Hepatocyte (in vitro differentiated cells): ENCODE results near the gene CAV2.

Experiments
- EZH2 ChIP-seq: fragments of 200-600 bp; sonication (generic); IDR thresholded peaks from 2 replicates; pipeline ENCODE4 v1.6.1; 2016; ENCODE audit warnings: antibody characterized with exemption, mild to moderate bottlenecking, borderline replicate concordance
- TF ChIP-seq, protein P1 (sequence below): fragments of 200-600 bp; sonication (generic); IDR thresholded peaks from 2 replicates; pipeline ENCODE4 v1.5.1; 2016; ENCODE audit warnings: antibody characterized with exemption, mild to moderate bottlenecking; ENCODE audit not compliant: poor library complexity

GRCh38 chr7:116487907-116488521 lies 11.5 kb upstream of the CAV2 start:
- TF ChIP-seq, protein P1, sequence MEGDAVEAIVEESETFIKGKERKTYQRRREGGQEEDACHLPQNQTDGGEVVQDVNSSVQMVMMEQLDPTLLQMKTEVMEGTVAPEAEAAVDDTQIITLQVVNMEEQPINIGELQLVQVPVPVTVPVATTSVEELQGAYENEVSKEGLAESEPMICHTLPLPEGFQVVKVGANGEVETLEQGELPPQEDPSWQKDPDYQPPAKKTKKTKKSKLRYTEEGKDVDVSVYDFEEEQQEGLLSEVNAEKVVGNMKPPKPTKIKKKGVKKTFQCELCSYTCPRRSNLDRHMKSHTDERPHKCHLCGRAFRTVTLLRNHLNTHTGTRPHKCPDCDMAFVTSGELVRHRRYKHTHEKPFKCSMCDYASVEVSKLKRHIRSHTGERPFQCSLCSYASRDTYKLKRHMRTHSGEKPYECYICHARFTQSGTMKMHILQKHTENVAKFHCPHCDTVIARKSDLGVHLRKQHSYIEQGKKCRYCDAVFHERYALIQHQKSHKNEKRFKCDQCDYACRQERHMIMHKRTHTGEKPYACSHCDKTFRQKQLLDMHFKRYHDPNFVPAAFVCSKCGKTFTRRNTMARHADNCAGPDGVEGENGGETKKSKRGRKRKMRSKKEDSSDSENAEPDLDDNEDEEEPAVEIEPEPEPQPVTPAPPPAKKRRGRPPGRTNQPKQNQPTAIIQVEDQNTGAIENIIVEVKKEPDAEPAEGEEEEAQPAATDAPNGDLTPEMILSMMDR: no peak
- no peak for TF ChIP-seq EZH2
